Activated CD4-positive, alpha-beta T cell treated with anti-CD3 and anti-CD28 coated beads for 36 hours (primary cell): ENCODE measurements around the gene ZIC1. TPM values are rescaled to one million over a fixed set of nuclear protein-coding genes. Genes with fewer than 3 reads are reported as not detected.

Source experiments
- ATAC-seq: fragments of 200-7000 bp; cut with Tn5 transposase; one replicate; pipeline ENCODE4 v1.10.0; 2021; ENCODE audit warnings: mild to moderate bottlenecking, moderate library complexity
- CTCF ChIA-PET: fragments of 350-600 bp; sonication (Branson Sonifier 250); formaldehyde crosslinking; loops from one replicate; lab custom pipeline; 2021; ENCODE audit warnings: antibody characterized with exemption; lab: Charles Lee
- POLR2A ChIA-PET: fragments of 350-600 bp; sonication (Branson Sonifier 250); formaldehyde crosslinking; loops from one replicate; lab custom pipeline; 2021; ENCODE audit warnings: antibody characterized with exemption, inconsistent platforms; lab: Charles Lee
- DNase-seq: peaks from one replicate; pipeline ENCODE4 v3.0.0-alpha.2; 2020
- H3K27ac Mint-ChIP-seq: one replicate; pipeline ENCODE4 v1.8.0; 2021; ENCODE audit warnings: mixed read lengths
- H3K27me3 Mint-ChIP-seq: one replicate; pipeline ENCODE4 v1.8.0; 2021; ENCODE audit warnings: mixed read lengths
- H3K36me3 Mint-ChIP-seq: one replicate; pipeline ENCODE4 v1.8.0; 2021; ENCODE audit warnings: low read depth, mixed read lengths
- H3K4me1 Mint-ChIP-seq: one replicate; pipeline ENCODE4 v1.8.0; 2021; ENCODE audit warnings: mixed read lengths
- H3K4me3 Mint-ChIP-seq: one replicate; pipeline ENCODE4 v1.8.0; 2021; ENCODE audit warnings: mild to moderate bottlenecking, moderate library complexity, mixed read lengths
- H3K9me3 Mint-ChIP-seq: one replicate; pipeline ENCODE4 v1.8.0; 2021; ENCODE audit warnings: low read depth, mixed read lengths
- intact Hi-C, 2 experiments: fragments of 100-400 bp; cut with DNase I in 1 of 2; cut with micrococcal nuclease in 1 of 2; formaldehyde crosslinking; loops; one replicate each; pipeline versions ENCODE4 v1.14.2 to v1.15.1; 2022 to 2024; cut with DNase I, micrococcal nuclease
- total RNA-seq, 2 experiments: library from RNA; stranded (reverse); gene quantifications; one replicate each; pipeline ENCODE4 v1.2.3, GENCODE V29; 2021

The ZIC1 gene
- total RNA-seq, 2 experiments from 2014 or later = not detected

DNA sequence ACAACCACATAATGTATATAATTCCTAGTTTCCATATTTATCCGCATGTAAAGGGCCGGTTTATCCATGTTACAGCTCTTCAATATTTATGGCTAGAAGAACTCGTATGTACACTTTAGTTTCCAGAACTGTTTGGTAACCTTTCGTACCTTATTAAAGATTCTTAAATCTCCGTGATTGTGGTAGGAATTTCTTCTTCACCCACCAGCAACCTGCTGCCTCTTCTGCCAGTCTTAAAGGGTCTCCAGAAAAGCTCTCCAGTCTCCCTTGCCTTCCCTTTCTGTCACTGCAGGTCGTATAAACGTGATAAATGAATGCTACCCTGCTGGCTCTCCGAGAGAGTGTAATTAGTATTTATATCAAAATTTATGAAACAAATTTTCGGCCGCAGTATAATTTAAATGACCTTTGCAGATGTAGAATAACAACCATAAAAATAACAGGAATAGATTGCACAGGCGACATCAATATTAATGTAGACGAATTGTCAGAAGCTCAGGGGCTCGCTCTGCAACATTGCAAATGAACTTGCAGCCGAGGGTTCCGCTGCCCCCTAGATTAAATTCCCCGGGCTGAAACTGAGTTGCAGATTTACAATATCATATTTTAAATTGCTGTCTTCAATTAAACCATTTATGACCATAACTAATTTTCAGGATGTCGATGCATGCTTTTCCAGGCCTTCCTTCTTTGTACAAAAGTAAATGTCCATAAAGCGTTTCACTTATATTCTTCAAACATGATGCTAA, 5.4 kb downstream of the ZIC1 start:
- POLR2A ChIA-PET = no interaction called here
- H3K36me3 Mint-ChIP-seq = peaks cover 4% of the 10 kb centered on the region
- H3K27me3 Mint-ChIP-seq = peaks cover 70% of the 10 kb centered on the region
- intact Hi-C loops = loop anchor here (5.0 to 10.0 kb wide), 3 partner anchors 37 to 57 kb away; no protein-coding TSS in a partner anchor
- ATAC-seq (no peak), DNase-seq (no peak)
- H3K4me3 Mint-ChIP-seq = no peak overlapping the region
- peaks cover 30% of the 10 kb centered on the region for H3K4me1 Mint-ChIP-seq
- peaks cover 2% of the 10 kb centered on the region for H3K9me3 Mint-ChIP-seq
- CTCF ChIA-PET = no interaction called here
- H3K27ac Mint-ChIP-seq = no peak overlapping the region

DNA sequence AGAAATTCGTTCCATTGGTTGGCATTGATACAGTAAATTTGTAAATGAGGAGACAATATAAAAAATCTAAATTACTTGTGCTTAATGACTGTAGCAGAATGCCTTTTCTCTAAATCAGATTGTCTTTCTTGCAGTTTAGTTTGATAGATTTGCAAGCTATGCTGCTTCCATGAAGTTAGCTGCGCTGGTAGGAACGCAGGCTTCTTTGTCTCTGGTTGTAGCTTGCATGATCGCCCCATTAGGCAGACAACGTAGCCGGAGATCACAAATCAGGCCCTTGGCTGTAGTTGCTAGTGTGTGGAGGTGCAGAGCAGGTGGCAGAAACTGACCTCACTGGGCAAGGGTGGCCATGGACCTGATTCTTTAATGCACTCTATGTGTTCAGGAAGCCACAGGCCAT, 6.1 kb downstream of the ZIC1 start:
- peaks cover 30% of the 10 kb centered on the region for H3K4me1 Mint-ChIP-seq

DNA sequence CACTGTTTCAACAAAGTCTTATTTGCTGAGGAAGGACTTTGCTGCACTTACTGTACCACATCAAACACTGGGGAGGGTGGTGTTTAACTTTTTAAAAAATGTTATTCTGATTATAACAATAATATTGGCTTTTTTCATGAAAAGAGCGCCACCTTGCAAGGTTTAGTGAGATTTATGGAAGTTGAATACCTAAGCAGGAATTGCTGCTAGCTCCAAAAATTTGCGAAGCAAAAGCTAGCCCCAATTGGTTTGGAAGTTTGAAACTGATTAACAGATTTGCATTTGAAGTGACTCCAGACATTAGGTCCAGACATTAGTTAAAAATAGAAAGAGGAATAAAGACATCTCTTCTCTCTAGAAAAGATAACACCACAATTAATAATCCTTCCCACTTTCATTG, 6.7 kb downstream of the ZIC1 start:
- intact Hi-C loops = loop anchor here in 1 of 2 experiments (10.0 kb wide), 1 partner anchor 51 kb away; no protein-coding TSS in a partner anchor

More for the DNA sequence above, 6.1 kb downstream of the ZIC1 start:
- no peak overlapping the region for H3K4me3 Mint-ChIP-seq
- H3K27ac Mint-ChIP-seq = no peak overlapping the region
- ChIA-PET CTCF (no interaction called here), POLR2A (no interaction called here)
- no peak for DNase-seq
- H3K36me3 Mint-ChIP-seq = peaks cover 4% of the 10 kb centered on the region
- intact Hi-C loops = loop anchor here in 1 of 2 experiments (10.0 kb wide), 1 partner anchor 50 kb away; no protein-coding TSS in a partner anchor
- peaks cover 76% of the 10 kb centered on the region for H3K27me3 Mint-ChIP-seq
- no peak for ATAC-seq
- H3K9me3 Mint-ChIP-seq = peaks cover 2% of the 10 kb centered on the region

GRCh38 chr3:147416931-147417330, 7.8 kb downstream of the ZIC1 start:
- no peak overlapping the region for H3K4me3 Mint-ChIP-seq
- no peak for ATAC-seq
- intact Hi-C loops = loop anchor here in 1 of 2 experiments (10.0 kb wide), 1 partner anchor 52 kb away; no protein-coding TSS in a partner anchor
- POLR2A ChIA-PET = no interaction called here
- peaks cover 4% of the 10 kb centered on the region for H3K36me3 Mint-ChIP-seq
- peaks cover 17% of the 10 kb centered on the region for H3K4me1 Mint-ChIP-seq
- H3K27ac Mint-ChIP-seq = no peak overlapping the region
- CTCF ChIA-PET = interaction anchor here (0.6 kb wide), 1 partner anchor 111 kb away, joined by 3 read pairs; no protein-coding TSS in a partner anchor
- peaks cover 2% of the 10 kb centered on the region for H3K9me3 Mint-ChIP-seq
- DNase-seq = no peak
- H3K27me3 Mint-ChIP-seq = peaks cover 72% of the 10 kb centered on the region

More for the DNA sequence above, 6.7 kb downstream of the ZIC1 start:
- CTCF ChIA-PET = no interaction called here
- no peak overlapping the region for H3K4me3 Mint-ChIP-seq
- peaks cover 4% of the 10 kb centered on the region for H3K36me3 Mint-ChIP-seq
- peaks cover 2% of the 10 kb centered on the region for H3K9me3 Mint-ChIP-seq
- no peak for ATAC-seq
- peaks cover 27% of the 10 kb centered on the region for H3K4me1 Mint-ChIP-seq
- no peak for DNase-seq
- H3K27ac Mint-ChIP-seq = no peak overlapping the region
- peaks cover 76% of the 10 kb centered on the region for H3K27me3 Mint-ChIP-seq
- POLR2A ChIA-PET = no interaction called here

DNA sequence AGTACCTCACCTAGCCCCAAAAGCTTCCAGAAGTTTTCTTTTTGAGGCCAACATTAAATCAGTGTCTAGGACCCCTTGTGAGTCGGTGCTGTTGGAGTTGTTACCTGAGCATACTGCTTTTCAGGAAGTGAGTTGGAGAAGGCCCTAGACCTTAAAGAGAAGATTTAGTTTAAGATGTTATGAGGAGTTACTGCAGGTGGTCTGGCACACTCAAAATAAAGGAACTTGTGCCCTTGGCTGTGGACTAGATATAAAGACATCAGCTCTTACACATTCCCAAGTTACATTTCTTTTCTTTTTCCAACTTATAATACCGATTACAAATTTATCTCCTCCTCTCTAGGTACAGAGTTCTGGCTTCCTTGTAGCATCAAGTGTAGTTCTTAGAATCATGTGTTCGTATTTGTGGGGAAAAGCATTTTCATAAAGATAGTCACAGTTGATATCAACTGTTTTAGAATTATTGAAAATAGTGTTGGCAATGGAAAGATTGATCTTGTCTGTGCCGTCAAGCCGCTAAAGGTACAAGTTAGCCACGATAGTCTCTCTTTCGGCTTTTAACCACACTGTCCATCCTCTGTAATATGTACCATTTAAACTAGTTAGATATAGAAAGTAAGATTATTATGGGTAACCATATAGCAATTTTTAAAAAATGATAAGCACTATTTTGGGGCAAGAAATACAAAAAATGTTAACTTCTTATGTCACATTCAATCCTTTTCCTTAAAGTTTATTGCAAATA, 8.6 kb downstream of the ZIC1 start:
- Mint-ChIP-seq H3K27me3 (peaks cover 76% of the 10 kb centered on the region), H3K4me1 (peaks cover 12% of the 10 kb centered on the region), H3K27ac (no peak overlapping the region), H3K4me3 (no peak overlapping the region), H3K36me3 (peaks cover 7% of the 10 kb centered on the region), H3K9me3 (peaks cover 2% of the 10 kb centered on the region)
- intact Hi-C loops = loop anchor here in 1 of 2 experiments (10.0 kb wide), 1 partner anchor 53 kb away; no protein-coding TSS in a partner anchor
- ChIA-PET CTCF (no interaction called here), POLR2A (no interaction called here)
- ATAC-seq (no peak), DNase-seq (no peak)

DNA sequence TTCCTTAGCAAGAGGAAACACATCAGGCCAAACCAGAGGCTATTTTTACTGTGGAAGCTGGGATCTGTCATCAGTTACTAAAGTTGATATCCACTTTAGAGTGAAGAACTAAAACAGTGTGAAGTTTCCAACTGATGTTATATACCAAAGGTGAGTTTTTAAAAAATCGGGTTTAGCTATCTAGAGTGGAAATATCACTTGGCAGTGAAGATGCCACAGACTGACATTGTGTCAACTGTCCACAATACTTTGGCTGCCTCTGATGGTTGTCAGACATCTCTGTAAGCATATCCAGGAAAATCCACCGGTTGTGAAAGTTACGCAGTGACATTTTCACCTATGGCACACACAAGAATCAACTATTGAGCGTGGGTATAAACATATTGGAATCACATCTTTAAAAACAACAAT, 9.2 kb downstream of the ZIC1 start:
- Mint-ChIP-seq H3K36me3 (peaks cover 6% of the 10 kb centered on the region), H3K4me3 (no peak overlapping the region), H3K9me3 (peaks cover 2% of the 10 kb centered on the region), H3K27me3 (peaks cover 80% of the 10 kb centered on the region), H3K4me1 (peaks cover 6% of the 10 kb centered on the region), H3K27ac (no peak overlapping the region)
- ChIA-PET POLR2A (no interaction called here), CTCF (interaction anchor here (0.6 to 0.7 kb wide), 2 partner anchors 34 to 929 kb away, joined by 3 read pairs; no protein-coding TSS in a partner anchor)
- no peak for DNase-seq
- no peak for ATAC-seq
- intact Hi-C loops = loop anchor here in 1 of 2 experiments (10.0 kb wide), 1 partner anchor 54 kb away; no protein-coding TSS in a partner anchor

- peaks cover 4% of the 10 kb centered on the region for H3K36me3 Mint-ChIP-seq
- peaks cover 82% of the 10 kb centered on the region for H3K27me3 Mint-ChIP-seq
- ChIA-PET POLR2A (no interaction called here), CTCF (interaction anchor here (0.6 to 0.7 kb wide), 2 partner anchors 35 to 930 kb away, joined by 3 read pairs; no protein-coding TSS in a partner anchor)
- ATAC-seq = no peak
- intact Hi-C loops = loop anchor here in 1 of 2 experiments (10.0 kb wide), 1 partner anchor 54 kb away; no protein-coding TSS in a partner anchor
- peaks cover 4% of the 10 kb centered on the region for H3K9me3 Mint-ChIP-seq
- H3K4me1 Mint-ChIP-seq = peaks cover 3% of the 10 kb centered on the region
- H3K4me3 Mint-ChIP-seq = no peak overlapping the region
- DNase-seq = peak; percentile 39
- H3K27ac Mint-ChIP-seq = no peak overlapping the region
These were observed 9.9 kb downstream of the ZIC1 start for GRCh38 chr3:147418808-147419701.

DNA sequence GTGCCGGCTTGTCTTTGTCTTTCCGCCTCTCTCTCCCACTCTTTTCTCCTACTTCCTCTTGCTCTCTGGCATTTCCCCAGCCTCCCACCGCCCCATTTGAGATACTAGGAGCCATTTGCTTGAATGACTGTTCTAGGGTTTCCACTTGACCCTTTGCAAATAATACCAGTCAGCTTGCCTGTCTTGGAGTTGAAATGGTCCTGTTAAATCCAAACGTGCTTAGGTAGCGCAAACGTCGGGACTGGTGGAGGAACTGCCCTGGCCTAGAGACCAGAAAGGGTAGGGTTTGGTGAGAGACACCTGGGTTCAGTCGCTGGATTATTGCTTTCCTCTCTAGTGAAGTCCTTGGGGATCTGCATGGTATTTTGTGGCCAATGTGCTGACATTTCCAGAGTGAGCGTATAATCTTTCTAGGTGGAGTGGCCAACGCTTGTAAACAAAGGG, 10.6 kb downstream of the ZIC1 start:
- Mint-ChIP-seq H3K4me3 (no peak overlapping the region), H3K27ac (no peak overlapping the region), H3K27me3 (peaks cover 78% of the 10 kb centered on the region), H3K9me3 (peaks cover 4% of the 10 kb centered on the region), H3K4me1 (peaks cover 3% of the 10 kb centered on the region), H3K36me3 (peaks cover 4% of the 10 kb centered on the region)
- intact Hi-C loops = loop anchor here in 1 of 2 experiments (10.0 kb wide), 1 partner anchor 55 kb away; no protein-coding TSS in a partner anchor
- POLR2A ChIA-PET = no interaction called here
- ATAC-seq (no peak), DNase-seq (no peak)
- CTCF ChIA-PET = no interaction called here

DNA sequence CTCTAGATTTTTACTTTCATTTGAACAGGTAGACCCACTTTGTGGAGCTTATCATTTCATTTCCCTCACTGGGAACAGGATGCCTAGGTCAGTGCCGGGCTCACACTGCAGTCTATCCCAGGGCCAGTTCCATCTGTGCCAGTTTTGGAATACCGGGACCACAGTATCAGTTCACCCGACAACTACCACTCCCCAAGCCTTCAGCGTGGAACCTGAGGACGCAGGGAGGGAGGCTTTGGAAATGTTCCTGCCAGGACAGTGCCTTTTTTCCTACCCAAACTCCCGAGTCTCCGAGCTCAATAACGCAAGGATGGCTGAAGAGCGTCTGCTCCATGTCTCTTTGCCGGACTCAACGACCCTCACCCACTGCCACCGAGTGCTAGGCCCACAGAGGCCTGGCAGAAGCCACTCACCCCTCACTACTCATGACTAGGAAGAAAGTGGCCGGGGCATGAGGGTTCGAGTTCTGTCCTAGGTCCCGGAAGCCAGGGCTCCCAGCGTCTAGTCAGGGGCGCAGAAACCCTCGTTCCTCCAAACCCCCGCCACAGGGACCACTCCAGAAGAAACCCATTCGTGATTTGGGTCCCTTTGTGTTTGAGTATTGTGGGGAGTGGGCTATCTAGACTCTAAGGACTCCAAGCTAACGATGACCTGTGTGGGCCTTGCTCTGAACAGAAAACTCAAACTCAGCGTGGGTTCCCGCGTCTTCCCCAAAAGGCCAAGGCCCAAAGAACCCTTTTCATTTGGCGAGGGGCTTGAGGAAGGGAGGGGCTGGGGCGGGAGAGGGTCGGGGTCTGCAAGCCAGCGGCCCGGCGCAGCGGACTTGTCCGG, 11.4 kb downstream of the ZIC1 start:
- POLR2A ChIA-PET = no interaction called here
- CTCF ChIA-PET = no interaction called here
- no peak overlapping the region for H3K27ac Mint-ChIP-seq
- peaks cover 3% of the 10 kb centered on the region for H3K4me1 Mint-ChIP-seq
- no peak for ATAC-seq
- no peak for DNase-seq
- H3K4me3 Mint-ChIP-seq = no peak overlapping the region
- H3K36me3 Mint-ChIP-seq = peaks cover 4% of the 10 kb centered on the region
- H3K27me3 Mint-ChIP-seq = peaks cover 76% of the 10 kb centered on the region
- intact Hi-C loops = no loop called here
- peaks cover 2% of the 10 kb centered on the region for H3K9me3 Mint-ChIP-seq
